SK-N-MC (cell line): ENCODE data around the gene CAMK2B.

Experiments
- EZH2 ChIP-seq: fragments of 200-600 bp; sonication (generic); IDR thresholded peaks from one replicate; pipeline ENCODE4 v1.6.1; 2017; ENCODE audit warnings: antibody characterized with exemption
- POLR2AphosphoS5 ChIP-seq: IDR thresholded peaks from 2 replicates; pipeline ENCODE4 v1.6.1; 2012; ENCODE audit warnings: mild to moderate bottlenecking, low read depth, low read length, borderline replicate concordance

DNA sequence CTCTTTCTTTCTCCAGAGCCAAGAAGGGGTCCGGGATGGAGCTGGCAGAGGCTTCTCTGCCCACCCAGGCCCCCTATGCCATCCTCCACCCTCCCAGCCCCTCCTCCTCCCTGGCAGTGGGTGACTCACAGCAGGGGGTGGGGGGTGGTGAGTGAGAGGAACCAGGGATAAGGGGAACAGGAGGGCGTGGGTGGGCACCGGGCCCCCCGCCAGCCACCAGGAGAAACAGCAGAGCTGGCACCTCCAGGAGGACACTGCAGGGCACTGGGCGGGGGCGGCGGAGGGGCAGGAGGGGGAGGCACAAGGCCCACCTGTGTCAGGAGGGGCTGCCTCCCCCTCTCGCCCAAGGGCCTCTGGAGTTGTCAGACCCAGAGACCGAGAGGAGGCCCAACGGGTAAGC lies 56.0 kb downstream of the CAMK2B start:
- TF ChIP-seq EZH2, result no peak
- TF ChIP-seq POLR2AphosphoS5, result no peak
